Natural killer cell (primary cell): Measurements from ENCODE around the gene VRK1. TPM values are rescaled to one million over a fixed set of nuclear protein-coding genes. Genes with fewer than 3 reads are reported as not detected.

ENCODE experiments used
- ATAC-seq, 3 donors: fragments of 150-1000 bp in 2 of 3; fragments of 200-7000 bp in 1 of 3; cut with Tn5 transposase; 1 replicate in 1 of 3; 2 replicates in 2 of 3; pipeline ENCODE4 v1.10.0; 2021; ENCODE audit warnings: mild to moderate bottlenecking in 2 of 3, moderate library complexity in 2 of 3
- DNase-seq, 2 donors: peaks; one replicate each; pipeline versions ENCODE4 v3.0.0 to v3.0.0-alpha.2; 2013 to 2021; ENCODE audit warnings: mixed read lengths in 1 of 2
- H3K27ac ChIP-seq: one replicate; pipeline ENCODE4 v1.5.1; 2013; ENCODE audit warnings: mild to moderate bottlenecking, low read length
- H3K27me3 ChIP-seq: one replicate; pipeline ENCODE4 v1.6.1; 2013; ENCODE audit warnings: low read length; ENCODE audit not compliant: control insufficient read depth, insufficient read depth
- H3K36me3 ChIP-seq: one replicate; pipeline ENCODE4 v1.6.1; 2013; ENCODE audit warnings: low read length; ENCODE audit not compliant: control insufficient read depth, insufficient read depth
- H3K4me1 ChIP-seq: one replicate; pipeline ENCODE4 v1.6.1; 2013; ENCODE audit warnings: low read length; ENCODE audit not compliant: control insufficient read depth, insufficient read depth
- H3K4me3 ChIP-seq: one replicate; pipeline ENCODE4 v1.5.1; 2013; ENCODE audit warnings: low read length
- H3K9me3 ChIP-seq: one replicate; pipeline ENCODE4 v1.6.1; 2013; ENCODE audit warnings: low read length; ENCODE audit not compliant: control insufficient read depth, insufficient read depth
- H3K27ac Mint-ChIP-seq, 2 donors: one replicate each; pipeline ENCODE4 v1.8.0; 2022; ENCODE audit warnings: mild to moderate bottlenecking in 2 of 2, mixed read lengths in 2 of 2, moderate library complexity in 1 of 2
- H3K27me3 Mint-ChIP-seq, 2 donors: one replicate each; pipeline ENCODE4 v1.8.0; 2022; ENCODE audit warnings: low read depth in 2 of 2, mixed read lengths in 2 of 2
- H3K36me3 Mint-ChIP-seq: one replicate; pipeline ENCODE4 v1.8.0; 2022; ENCODE audit warnings: mixed read lengths
- H3K4me1 Mint-ChIP-seq, 2 donors: one replicate each; pipeline ENCODE4 v1.8.0; 2022; ENCODE audit warnings: mixed read lengths in 2 of 2
- H3K4me3 Mint-ChIP-seq: one replicate; pipeline ENCODE4 v1.8.0; 2022; ENCODE audit warnings: mild to moderate bottlenecking, moderate library complexity, mixed read lengths
- H3K9me3 Mint-ChIP-seq, 2 donors: one replicate each; pipeline ENCODE4 v1.8.0; 2022; ENCODE audit warnings: mixed read lengths in 2 of 2
- CTCF ChIP-seq: fragments of 200-600 bp; IDR thresholded peaks from one replicate; pipeline ENCODE4 v1.8.0; 2022; ENCODE audit warnings: antibody characterized with exemption
- WGBS: methylation state at CpG from one replicate; pipeline ENCODE4 v1.1.7; 2013; ENCODE audit warnings: missing lambda C conversion rate; ENCODE audit not compliant: insufficient coverage; 5-methylcytosine and 5-hydroxymethylcytosine counted together
- intact Hi-C: fragments of 100-400 bp; cut with micrococcal nuclease; formaldehyde crosslinking; loops from one replicate; pipeline ENCODE4 v1.14.2; 2022
- total RNA-seq, 4 donors: library from RNA; stranded (reverse); fragments of 120-200 nt in 1 of 4; gene quantifications; one replicate each; pipeline versions ENCODE4 v1.2.3 to v1.2.4, GENCODE V29; 2013 to 2022

Gene VRK1
- total RNA-seq, 3 donors from 2014 or later (not counting 1 experiment from before 2014, with no cell fraction given): 34.4 to 40.6 (median 37.3) TPM

DNA sequence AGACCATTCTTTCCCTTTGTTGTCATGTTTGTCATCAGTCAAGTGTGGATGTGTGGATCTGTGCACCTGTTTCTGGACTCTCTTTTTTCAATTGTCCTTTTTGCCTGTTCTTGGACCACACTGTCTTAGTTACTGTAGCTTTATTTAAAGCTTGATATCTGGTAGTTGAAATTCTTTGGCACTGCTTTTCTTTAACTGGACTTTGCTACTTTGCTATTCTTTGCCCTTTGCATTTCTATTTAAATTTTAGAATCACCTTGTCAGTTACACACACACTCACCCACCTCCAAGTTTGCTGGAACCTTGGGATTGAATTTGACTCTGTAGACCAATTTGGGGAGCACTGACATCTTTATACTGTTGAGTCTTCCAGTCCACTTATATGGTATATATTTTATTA is 61.5 kb downstream of the VRK1 start:
- H3K4me1 Mint-ChIP-seq: peaks cover 0 to 5% of the 10 kb centered on the region in 2 donors
- DNase-seq (no peak), ATAC-seq (no peak)
- no peaks in the 10 kb centered on the region for H3K27me3 ChIP-seq
- no peaks in the 10 kb centered on the region for H3K4me1 ChIP-seq
- no peak overlapping the region for H3K27ac ChIP-seq
- no peak overlapping the region for H3K4me3 Mint-ChIP-seq
- peaks cover 20% of the 10 kb centered on the region for H3K36me3 ChIP-seq
- H3K9me3 Mint-ChIP-seq: no peaks in the 10 kb centered on the region
- H3K9me3 ChIP-seq: no peaks in the 10 kb centered on the region
- intact Hi-C loops: no loop called here
- no peaks in the 10 kb centered on the region for H3K27me3 Mint-ChIP-seq
- no peak overlapping the region for H3K4me3 ChIP-seq
- no peak overlapping the region for H3K27ac Mint-ChIP-seq
- no peaks in the 10 kb centered on the region for H3K36me3 Mint-ChIP-seq
- no peak for TF ChIP-seq CTCF

GRCh38 chr14:96861568-96862310 is 64.6 kb downstream of the VRK1 start:
- ATAC-seq: no peak
- H3K27me3 Mint-ChIP-seq: no peaks in the 10 kb centered on the region
- Histone ChIP-seq H3K4me3 (no peak overlapping the region), H3K4me1 (no peaks in the 10 kb centered on the region), H3K9me3 (no peaks in the 10 kb centered on the region), H3K36me3 (peaks cover 9% of the 10 kb centered on the region), H3K27ac (no peak overlapping the region), H3K27me3 (no peaks in the 10 kb centered on the region)
- no peaks in the 10 kb centered on the region for H3K9me3 Mint-ChIP-seq
- H3K4me3 Mint-ChIP-seq: no peak overlapping the region
- H3K27ac Mint-ChIP-seq: no peak overlapping the region
- WGBS: 100% methylated on average over 1 of the region's 5 CpGs
- intact Hi-C loops: no loop called here
- no peak for DNase-seq
- peaks cover 13% of the 10 kb centered on the region for H3K36me3 Mint-ChIP-seq
- no peak for TF ChIP-seq CTCF
- peaks cover 0 to 5% of the 10 kb centered on the region in 2 donors for H3K4me1 Mint-ChIP-seq

DNA sequence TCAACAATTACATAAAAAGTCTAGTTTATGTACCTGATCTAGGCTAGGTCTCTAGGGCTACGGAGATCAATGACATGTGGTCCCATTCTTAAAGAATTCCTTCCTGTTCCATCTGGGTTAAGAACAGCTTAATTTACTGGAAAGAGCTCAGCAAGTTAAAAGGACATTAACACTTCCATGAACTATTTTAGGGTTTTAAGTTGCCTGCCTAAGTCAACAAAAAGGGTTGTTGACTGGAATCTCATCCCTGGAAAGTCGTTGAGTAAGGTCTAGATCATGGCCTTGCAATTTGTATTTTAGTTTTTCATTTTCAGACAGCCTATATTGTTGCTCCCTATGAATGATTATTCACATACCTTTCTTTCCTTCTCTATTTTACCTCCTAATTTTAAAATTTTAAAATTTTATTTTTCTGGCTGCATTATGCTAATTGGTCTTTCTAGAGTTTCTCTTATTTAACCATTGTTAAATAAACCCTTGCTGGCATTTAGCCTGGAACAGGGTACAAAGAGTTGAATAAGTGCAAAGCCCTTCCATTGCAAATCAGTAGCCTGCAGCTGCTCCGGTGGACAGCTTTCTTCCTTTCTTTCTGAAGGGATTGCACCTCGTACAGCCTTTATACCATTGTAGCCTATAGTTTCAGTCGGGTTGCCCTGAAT is 66.3 kb downstream of the VRK1 start:
- 98% methylated on average over 4 of the region's 5 CpGs for WGBS
- H3K4me1 Mint-ChIP-seq: peaks cover 0 to 11% of the 10 kb centered on the region in 2 donors
- H3K27ac Mint-ChIP-seq: no peak overlapping the region

More for the DNA sequence above, 66.3 kb downstream of the VRK1 start:
- Histone ChIP-seq H3K4me3 (no peak overlapping the region), H3K27ac (no peak overlapping the region), H3K36me3 (peaks cover 2% of the 10 kb centered on the region), H3K9me3 (no peaks in the 10 kb centered on the region), H3K27me3 (no peaks in the 10 kb centered on the region), H3K4me1 (no peaks in the 10 kb centered on the region)
- Mint-ChIP-seq H3K36me3 (peaks cover 13% of the 10 kb centered on the region), H3K27me3 (no peaks in the 10 kb centered on the region), H3K9me3 (no peaks in the 10 kb centered on the region), H3K4me3 (no peak overlapping the region)
- no peak for ATAC-seq
- TF ChIP-seq CTCF: no peak
- DNase-seq: no peak
- intact Hi-C loops: no loop called here
